Fibroblast of lung (primary cell): ENCODE data around the gene TMEM123. TPM values are rescaled to one million over a fixed set of nuclear protein-coding genes. Genes with fewer than 3 reads are reported as not detected.

Experiments
- DNase-seq, 2 donors: peaks; one replicate each; pipeline versions ENCODE4 v3.0.0 to v3.0.0-alpha.2; 2010; ENCODE audit warnings: low read depth in 2 of 2
- H2AFZ ChIP-seq: 2 replicates; pipeline ENCODE4 v1.5.1; 2012; ENCODE audit warnings: low read length, control low read depth, inconsistent platforms
- H3K27ac ChIP-seq: 2 replicates; pipeline ENCODE4 v1.5.1; 2011; ENCODE audit warnings: low read length, control low read depth; ENCODE audit not compliant: insufficient read depth
- H3K27me3 ChIP-seq: 2 replicates; pipeline ENCODE4 v1.5.1; 2011; ENCODE audit warnings: mild to moderate bottlenecking, low read length; ENCODE audit not compliant: control insufficient read depth, insufficient read depth
- H3K36me3 ChIP-seq: 2 replicates; pipeline ENCODE4 v1.5.1; 2011; ENCODE audit warnings: low read length; ENCODE audit not compliant: control insufficient read depth, insufficient read depth
- H3K4me1 ChIP-seq: 2 replicates; pipeline ENCODE4 v1.5.1; 2011; ENCODE audit warnings: low read length; ENCODE audit not compliant: control insufficient read depth, insufficient read depth; ENCODE audit errors: extremely low read depth
- H3K4me2 ChIP-seq: 2 replicates; pipeline ENCODE4 v1.5.1; 2011; ENCODE audit warnings: low read length, control low read depth; ENCODE audit not compliant: insufficient read depth; ENCODE audit errors: extremely low read depth
- H3K4me3 ChIP-seq, 4 experiments: fragments of 200-600 bp in 1 of 4; sonication (generic) in 1 of 4; replicated peaks in 1 of 4; 2 replicates each; pipeline ENCODE4 v1.5.1; 2011 to 2016; ENCODE audit warnings: low read length in 4 of 4, low read depth in 3 of 4, mild to moderate bottlenecking in 3 of 4, control low read depth in 2 of 4, inconsistent platforms in 1 of 4, mixed read lengths in 1 of 4; ENCODE audit not compliant: insufficient read depth in 1 of 4; ENCODE audit errors: control extremely low read depth in 1 of 4
- H3K79me2 ChIP-seq: 2 replicates; pipeline ENCODE4 v1.5.1; 2012; ENCODE audit warnings: mild to moderate bottlenecking, low read length, inconsistent platforms; ENCODE audit not compliant: control insufficient read depth, insufficient read depth
- H3K9ac ChIP-seq: 2 replicates; pipeline ENCODE4 v1.5.1; 2011; ENCODE audit warnings: mild to moderate bottlenecking, low read length, control low read depth; ENCODE audit not compliant: insufficient read depth
- H3K9me3 ChIP-seq: 2 replicates; pipeline ENCODE4 v1.5.1; 2012; ENCODE audit warnings: low read depth, low read length; ENCODE audit not compliant: control insufficient read depth, insufficient read depth
- H4K20me1 ChIP-seq: 2 replicates; pipeline ENCODE4 v1.5.1; 2011; ENCODE audit warnings: low read length; ENCODE audit not compliant: control insufficient read depth, insufficient read depth; ENCODE audit errors: extremely low read depth
- EZH2 ChIP-seq: IDR thresholded peaks from 2 replicates; pipeline ENCODE4 v1.5.1; 2012; ENCODE audit warnings: low read length, control low read depth, mild to moderate bottlenecking; ENCODE audit errors: missing control alignments
- polyA plus RNA-seq, 2 donors: library from polyadenylated mRNA; depleted of rRNA in 1 of 2; stranded (reverse) in 1 of 2; unstranded in 1 of 2; fragments of >200 nt; gene quantifications; 2 replicates each; pipeline ENCODE4 v1.2.1, GENCODE V29; 2011 to 2012; ENCODE audit warnings: missing spikeins in 1 of 2
- total RNA-seq: library from RNA; depleted of rRNA; stranded (reverse); fragments of >200 nt; gene quantifications from 2 replicates; pipeline ENCODE4 v1.2.1, GENCODE V29; 2014
- TF ChIP-seq, protein P1 (sequence below), 2 donors: IDR thresholded peaks in 1 of 2; conservative IDR thresholded peaks in 1 of 2; 1 replicate in 1 of 2; 2 replicates in 1 of 2; pipeline ENCODE4 v1.5.1; 2011 to 2012; ENCODE audit warnings: low read length in 2 of 2, control low read depth in 1 of 2, inconsistent platforms in 1 of 2, low read depth in 1 of 2, mild to moderate bottlenecking in 1 of 2

Gene TMEM123
- total and polyA plus RNA-seq, 2 donors (not counting 1 experiment from before 2014, with no cell fraction given) = 127 to 355 TPM

DNA sequence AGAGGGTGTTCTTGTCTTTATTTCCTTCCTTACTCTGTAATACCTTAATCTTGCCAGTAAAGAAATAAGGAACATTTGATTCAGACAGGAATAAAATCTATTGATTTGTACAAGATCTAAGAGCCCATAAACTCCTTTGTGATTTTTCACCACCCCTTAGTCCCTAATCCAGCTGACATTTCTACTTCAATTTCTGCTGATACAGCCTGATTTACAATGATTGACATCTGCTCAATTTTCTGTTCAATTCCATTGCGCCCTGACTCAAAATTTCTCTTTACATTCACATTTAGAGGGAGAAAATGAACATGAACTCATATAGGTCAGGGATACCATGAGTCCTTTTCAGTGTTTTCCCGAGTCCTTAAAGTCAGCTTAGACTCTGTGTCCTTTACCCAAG is 27.2 kb upstream of the TMEM123 start:
- no peaks in the 10 kb centered on the region for H3K4me1 ChIP-seq
- no peak overlapping the region for H3K9ac ChIP-seq
- no peaks in the 10 kb centered on the region for H3K79me2 ChIP-seq
- H2AFZ ChIP-seq = no peak overlapping the region
- no peaks in the 10 kb centered on the region for H4K20me1 ChIP-seq
- no peak overlapping the region for H3K27ac ChIP-seq
- no peak overlapping the region for H3K4me2 ChIP-seq
- H3K9me3 ChIP-seq = no peaks in the 10 kb centered on the region
- no peaks in the 10 kb centered on the region for H3K36me3 ChIP-seq
- no peak for TF ChIP-seq EZH2
- TF ChIP-seq, protein P1, sequence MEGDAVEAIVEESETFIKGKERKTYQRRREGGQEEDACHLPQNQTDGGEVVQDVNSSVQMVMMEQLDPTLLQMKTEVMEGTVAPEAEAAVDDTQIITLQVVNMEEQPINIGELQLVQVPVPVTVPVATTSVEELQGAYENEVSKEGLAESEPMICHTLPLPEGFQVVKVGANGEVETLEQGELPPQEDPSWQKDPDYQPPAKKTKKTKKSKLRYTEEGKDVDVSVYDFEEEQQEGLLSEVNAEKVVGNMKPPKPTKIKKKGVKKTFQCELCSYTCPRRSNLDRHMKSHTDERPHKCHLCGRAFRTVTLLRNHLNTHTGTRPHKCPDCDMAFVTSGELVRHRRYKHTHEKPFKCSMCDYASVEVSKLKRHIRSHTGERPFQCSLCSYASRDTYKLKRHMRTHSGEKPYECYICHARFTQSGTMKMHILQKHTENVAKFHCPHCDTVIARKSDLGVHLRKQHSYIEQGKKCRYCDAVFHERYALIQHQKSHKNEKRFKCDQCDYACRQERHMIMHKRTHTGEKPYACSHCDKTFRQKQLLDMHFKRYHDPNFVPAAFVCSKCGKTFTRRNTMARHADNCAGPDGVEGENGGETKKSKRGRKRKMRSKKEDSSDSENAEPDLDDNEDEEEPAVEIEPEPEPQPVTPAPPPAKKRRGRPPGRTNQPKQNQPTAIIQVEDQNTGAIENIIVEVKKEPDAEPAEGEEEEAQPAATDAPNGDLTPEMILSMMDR (conservative IDR thresholded peaks at IDR 0.05 in 1 of 2, IDR thresholded peaks at IDR 0.05 in 1 of 2; ENCODE audit: low read depth in 1 of 2, low read length in 2 of 2) = no peak
- no peaks in the 10 kb centered on the region for H3K27me3 ChIP-seq
- H3K4me3 ChIP-seq = no peak overlapping the region
- DNase-seq = no peak

DNA sequence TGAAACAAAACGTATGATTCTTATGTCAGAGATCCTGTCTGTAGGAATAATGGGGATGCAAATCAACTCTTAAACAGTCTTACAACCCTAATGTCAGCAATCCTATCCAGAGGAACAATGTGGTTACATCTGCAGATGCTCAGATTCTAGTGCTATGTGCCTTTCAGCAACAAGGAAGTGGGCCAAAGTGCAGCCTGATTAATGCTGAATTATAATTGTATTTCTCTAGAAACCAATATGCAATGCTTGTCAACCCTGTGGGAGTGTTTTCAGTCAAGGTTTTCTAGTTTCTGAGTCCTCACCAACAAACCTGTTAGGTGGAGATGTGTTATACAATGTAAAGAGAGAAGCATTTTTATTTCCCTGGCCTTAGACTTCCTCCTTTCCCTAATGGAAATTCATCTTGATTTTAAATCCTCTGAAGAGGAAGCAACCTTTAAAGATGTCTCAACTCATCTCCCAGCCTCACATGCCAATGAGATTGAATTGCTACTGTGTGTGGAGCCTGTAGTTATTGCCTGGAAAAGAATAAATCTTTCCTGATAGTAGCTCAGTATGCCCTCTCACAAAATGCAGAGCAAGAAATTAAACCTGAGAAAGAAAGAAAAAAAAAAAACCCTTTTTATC is 26.2 kb upstream of the TMEM123 start:
- H4K20me1 ChIP-seq = no peaks in the 10 kb centered on the region
- no peaks in the 10 kb centered on the region for H3K27me3 ChIP-seq
- no peaks in the 10 kb centered on the region for H3K36me3 ChIP-seq
- no peak overlapping the region for H3K27ac ChIP-seq
- peak in 1 of 2 donors; percentile 29 for DNase-seq
- TF ChIP-seq, protein P1 (conservative IDR thresholded peaks at IDR 0.05 in 1 of 2, IDR thresholded peaks at IDR 0.05 in 1 of 2; ENCODE audit: low read depth in 1 of 2, low read length in 2 of 2) = no peak
- no peak for TF ChIP-seq EZH2
- no peaks in the 10 kb centered on the region for H3K4me1 ChIP-seq
- H3K4me2 ChIP-seq = no peak overlapping the region
- no peaks in the 10 kb centered on the region for H3K9me3 ChIP-seq
- no peak overlapping the region for H2AFZ ChIP-seq
- no peak overlapping the region for H3K9ac ChIP-seq
- no peaks in the 10 kb centered on the region for H3K79me2 ChIP-seq
- no peak overlapping the region for H3K4me3 ChIP-seq

DNA sequence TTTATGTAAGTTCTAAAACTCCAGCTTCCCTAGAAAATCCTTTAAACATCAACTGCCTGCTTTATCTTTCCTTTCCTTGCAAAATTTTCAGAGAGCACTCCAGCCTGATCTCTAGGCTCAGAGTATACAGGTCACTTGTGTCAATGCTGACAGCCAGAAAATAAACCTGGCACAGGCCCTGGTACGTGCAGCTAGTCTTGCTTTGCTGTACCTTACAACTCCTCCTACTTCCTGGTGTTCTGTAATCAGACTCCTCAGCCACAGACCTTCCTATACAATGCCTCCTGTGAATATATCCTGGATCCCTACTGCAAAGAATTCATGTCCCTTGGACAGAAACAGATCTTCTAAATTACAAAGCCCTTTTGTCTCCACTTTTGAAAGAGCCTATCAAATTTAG is 24.2 kb upstream of the TMEM123 start:
- H3K4me1 ChIP-seq = no peaks in the 10 kb centered on the region
- no peak overlapping the region for H3K4me2 ChIP-seq
- DNase-seq = no peak
- H3K9ac ChIP-seq = no peak overlapping the region
- no peaks in the 10 kb centered on the region for H3K9me3 ChIP-seq
- no peak overlapping the region for H3K4me3 ChIP-seq
- H4K20me1 ChIP-seq = no peaks in the 10 kb centered on the region
- H3K27ac ChIP-seq = no peak overlapping the region
- TF ChIP-seq, protein P1 (conservative IDR thresholded peaks at IDR 0.05 in 1 of 2, IDR thresholded peaks at IDR 0.05 in 1 of 2; ENCODE audit: low read depth in 1 of 2, low read length in 2 of 2) = no peak
- no peak for TF ChIP-seq EZH2
- no peak overlapping the region for H2AFZ ChIP-seq
- no peaks in the 10 kb centered on the region for H3K36me3 ChIP-seq
- no peaks in the 10 kb centered on the region for H3K79me2 ChIP-seq
- no peaks in the 10 kb centered on the region for H3K27me3 ChIP-seq
